Fibroblast of skin of left quadriceps (primary cell): ENCODE results near the gene PLA2G12B.
"Not testable (repeated sequence)": the region's sequence is repeated elsewhere in the genome, so short reads cannot be mapped to it uniquely, and the experiment has no call there.

ENCODE experiments used
- DNase-seq, 2 experiments: peaks; one replicate each; pipeline ENCODE4 v3.0.0-alpha.2; 2013; ENCODE audit warnings: low read depth in 2 of 2

Gene PLA2G12B

GRCh38 chr10:72935361-72935760 lies 19.2 kb downstream of the PLA2G12B start:
- no peak for DNase-seq

DNA sequence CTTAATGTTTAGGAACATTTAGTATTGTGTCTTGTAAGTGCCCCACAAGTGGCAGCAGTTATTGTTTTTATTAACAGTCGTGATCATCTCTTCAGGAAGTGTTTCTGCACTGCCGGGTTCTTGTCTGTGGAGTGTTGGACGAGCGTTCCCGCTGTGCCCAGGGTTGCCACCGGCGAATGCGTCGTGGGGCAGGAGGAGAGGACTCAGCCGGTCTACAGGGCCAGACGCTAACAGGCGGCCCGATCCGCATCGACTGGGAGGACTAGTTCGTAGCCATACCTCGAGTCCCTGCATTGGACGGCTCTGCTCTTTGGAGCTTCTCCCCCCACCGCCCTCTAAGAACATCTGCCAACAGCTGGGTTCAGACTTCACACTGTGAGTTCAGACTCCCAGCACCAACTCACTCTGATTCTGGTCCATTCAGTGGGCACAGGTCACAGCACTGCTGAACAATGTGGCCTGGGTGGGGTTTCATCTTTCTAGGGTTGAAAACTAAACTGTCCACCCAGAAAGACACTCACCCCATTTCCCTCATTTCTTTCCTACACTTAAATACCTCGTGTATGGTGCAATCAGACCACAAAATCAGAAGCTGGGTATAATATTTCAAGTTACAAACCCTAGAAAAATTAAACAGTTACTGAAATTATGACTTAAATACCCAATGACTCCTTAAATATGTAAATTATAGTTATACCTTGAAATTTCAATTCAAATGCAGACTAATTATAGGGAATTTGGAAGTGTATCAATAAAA lies 22.2 kb downstream of the PLA2G12B start:
- no peak for DNase-seq

- DNase-seq = no peak
Measured at GRCh38 chr10:72930276-72930675, 24.3 kb downstream of the PLA2G12B start.

- no peak for DNase-seq
Measured at GRCh38 chr10:72928798-72929197, 25.8 kb downstream of the PLA2G12B start.

- DNase-seq = no peak
Measured at GRCh38 chr10:72927485-72927884, 27.1 kb downstream of the PLA2G12B start.

GRCh38 chr10:72925951-72926465 lies 28.6 kb downstream of the PLA2G12B start:
- no peak for DNase-seq

DNA sequence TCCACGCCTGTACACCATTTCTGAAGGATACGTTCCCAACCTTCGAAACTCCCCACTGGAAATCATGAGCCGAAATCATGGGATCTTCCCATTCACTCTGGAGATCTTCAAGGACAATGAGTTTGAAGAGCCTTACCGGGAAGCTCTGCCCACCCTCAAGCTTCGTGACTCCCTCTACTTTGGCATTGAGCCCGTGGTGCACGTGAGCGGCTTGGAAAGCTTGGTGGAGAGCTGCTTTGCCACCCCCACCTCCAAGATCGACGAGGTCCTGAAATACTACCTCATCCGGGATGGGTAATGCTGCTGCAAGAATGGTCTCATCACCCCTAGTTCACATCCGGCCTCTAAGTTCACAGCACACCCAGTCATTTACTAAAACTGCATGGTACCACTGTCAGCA lies 30.3 kb downstream of the PLA2G12B start:
- DNase-seq = no peak

- DNase-seq = not testable (repeated sequence)
Measured at GRCh38 chr10:72921147-72921683, 33.4 kb downstream of the PLA2G12B start.

DNA sequence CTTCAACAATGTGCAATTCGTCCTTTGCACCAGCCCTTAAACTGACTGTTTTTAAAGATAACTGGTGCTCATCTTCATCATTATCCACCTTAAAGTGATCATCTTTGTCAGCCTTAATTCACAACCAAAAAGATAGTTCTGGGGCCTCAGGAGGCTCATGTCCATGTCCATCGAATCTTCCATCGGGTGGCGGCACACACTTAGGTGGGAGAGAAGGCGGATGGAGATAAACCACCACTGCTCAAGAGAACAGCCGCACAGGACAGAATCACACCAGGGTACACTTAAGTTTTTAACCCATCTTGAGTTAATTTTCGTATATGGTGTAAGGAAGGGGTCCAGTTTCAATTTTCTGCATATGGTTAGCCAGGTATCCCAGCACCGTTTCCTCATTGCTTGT lies 36.3 kb downstream of the PLA2G12B start:
- no peak for DNase-seq

DNA sequence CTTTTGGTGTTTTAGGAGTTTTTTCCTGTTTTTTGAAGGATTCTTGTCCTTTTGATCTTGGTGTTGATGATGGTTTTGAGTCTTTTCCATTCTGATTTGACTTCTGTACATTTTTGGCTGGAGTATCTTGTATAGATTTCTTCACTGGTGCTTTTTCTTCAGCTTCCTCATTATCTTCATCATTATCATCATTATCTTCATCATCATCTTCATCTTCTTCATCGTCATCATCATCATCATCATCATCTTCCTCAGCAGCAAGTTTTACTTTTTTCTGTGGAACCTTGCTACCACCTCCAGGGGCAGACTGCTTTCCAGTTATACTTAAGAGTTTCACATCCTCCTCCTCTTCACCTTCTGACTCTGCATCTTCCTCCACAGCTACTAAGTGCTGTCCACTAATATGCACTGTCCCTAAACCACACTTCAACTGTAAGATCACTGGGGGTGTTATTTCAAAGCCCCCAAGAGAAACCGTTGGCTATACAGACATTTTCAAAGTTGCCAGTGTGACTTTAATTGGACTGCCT lies 36.7 kb downstream of the PLA2G12B start:
- not testable (repeated sequence) for DNase-seq

- DNase-seq = not testable (repeated sequence)
Measured at GRCh38 chr10:72917201-72917600, 37.4 kb downstream of the PLA2G12B start.

GRCh38 chr10:72913287-72913686 lies 41.3 kb downstream of the PLA2G12B start:
- DNase-seq = no peak

DNA sequence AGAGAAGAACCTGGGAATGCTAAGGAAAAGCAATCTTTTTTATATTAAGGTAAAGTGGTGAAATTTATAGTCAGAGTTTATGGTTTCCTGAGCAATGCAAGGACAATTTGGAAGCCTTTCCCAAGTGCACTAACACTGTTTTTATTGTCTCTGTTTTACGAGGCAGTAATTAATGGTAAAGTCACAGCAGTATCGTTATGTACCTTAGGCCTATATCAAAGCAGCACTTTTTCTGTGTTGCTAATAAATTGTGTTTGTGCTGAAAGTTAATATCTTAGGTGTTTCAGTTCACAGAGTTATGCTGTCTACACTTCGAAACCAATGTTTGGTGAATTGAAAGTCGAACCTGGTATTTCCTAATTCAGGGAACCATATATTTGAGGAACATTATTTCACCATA lies 41.9 kb downstream of the PLA2G12B start:
- DNase-seq = no peak

DNA sequence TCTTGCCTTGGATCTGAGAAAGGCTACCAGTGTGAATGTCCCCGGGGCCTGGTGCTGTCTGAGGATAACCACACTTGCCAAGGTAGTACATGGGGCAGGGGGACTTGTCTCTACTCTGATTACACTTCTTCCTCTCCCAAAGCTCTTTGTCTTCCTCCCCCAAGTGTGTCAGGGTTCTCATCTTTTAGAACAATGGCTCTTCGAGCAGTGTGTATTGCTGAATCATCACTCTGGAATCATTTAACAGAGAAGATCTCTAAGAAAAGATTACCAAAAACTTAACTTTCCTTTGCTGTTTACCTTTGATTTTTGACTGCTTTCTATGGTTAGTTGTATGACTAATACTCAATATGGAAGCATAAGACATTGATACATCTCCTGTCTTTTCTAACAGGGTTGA lies 42.8 kb downstream of the PLA2G12B start:
- DNase-seq = no peak

DNA sequence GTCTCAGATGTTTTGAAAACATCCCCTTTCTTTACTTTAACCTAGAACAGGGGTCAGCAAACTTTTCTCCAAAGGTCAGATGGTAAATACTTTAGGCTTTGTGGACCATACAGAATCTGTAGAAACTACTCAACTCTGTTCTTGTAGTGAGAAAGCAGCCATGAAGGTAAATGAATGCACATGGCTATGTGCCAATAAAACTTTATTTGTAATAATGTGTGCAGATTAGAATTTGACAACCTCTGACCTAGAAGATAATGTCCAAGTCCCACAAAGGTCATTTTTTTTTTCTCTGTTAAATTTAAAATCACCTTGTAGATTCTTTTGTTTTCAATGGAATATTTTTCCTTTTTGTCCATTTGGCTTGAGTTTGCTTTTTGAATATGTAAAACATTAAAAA lies 43.9 kb downstream of the PLA2G12B start:
- DNase-seq = no peak

- no peak for DNase-seq
Measured at GRCh38 chr10:72906446-72906845, 48.2 kb downstream of the PLA2G12B start.

DNA sequence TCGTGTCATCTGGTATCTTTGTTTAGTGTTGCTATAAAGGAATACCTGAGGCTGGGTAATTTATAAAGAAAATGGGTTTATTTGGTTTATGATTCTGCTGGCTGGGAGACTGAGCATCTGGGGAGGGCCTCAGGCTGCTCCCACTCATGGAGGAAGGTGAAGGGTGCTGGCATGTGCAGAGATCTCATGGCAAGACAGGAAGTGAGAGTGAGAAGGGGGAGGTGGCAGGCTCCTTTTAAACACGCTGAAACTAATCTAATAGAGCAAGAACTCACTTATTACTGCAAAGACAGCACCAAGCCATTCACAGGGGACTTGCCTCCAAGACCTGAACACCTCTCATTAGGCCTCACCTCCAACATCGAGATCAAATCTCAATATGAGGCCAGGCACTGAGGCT lies 49.8 kb downstream of the PLA2G12B start:
- DNase-seq = no peak

DNA sequence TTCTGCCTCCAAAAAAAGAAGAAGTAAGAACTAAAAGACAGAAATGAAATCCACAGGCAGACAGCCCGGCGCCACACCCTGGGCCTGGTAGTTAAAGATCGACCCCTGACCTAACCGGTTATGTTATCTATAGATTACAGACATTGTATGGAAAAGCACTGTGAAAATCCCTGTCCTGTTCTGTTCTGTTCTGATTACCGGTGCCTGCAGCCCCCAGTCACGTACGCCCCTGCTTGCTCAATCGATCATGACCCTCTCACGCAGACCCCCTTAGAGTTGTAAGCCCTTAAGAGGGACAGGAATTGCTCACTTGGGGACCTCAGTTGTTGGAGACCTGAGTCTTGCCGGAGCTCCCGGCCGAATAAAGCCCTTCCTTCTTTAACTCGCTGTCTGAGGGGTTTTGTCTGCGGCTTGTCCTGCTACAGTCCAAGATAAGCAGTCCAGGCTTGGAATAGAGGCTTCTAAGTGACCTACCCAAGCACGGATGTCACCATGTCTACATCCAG lies 50.6 kb downstream of the PLA2G12B start:
- not testable (repeated sequence) for DNase-seq

GRCh38 chr10:72899545-72899944 lies 55.1 kb downstream of the PLA2G12B start:
- DNase-seq = no peak

- no peak for DNase-seq
Measured at GRCh38 chr10:72898616-72899015, 56.0 kb downstream of the PLA2G12B start.

DNA sequence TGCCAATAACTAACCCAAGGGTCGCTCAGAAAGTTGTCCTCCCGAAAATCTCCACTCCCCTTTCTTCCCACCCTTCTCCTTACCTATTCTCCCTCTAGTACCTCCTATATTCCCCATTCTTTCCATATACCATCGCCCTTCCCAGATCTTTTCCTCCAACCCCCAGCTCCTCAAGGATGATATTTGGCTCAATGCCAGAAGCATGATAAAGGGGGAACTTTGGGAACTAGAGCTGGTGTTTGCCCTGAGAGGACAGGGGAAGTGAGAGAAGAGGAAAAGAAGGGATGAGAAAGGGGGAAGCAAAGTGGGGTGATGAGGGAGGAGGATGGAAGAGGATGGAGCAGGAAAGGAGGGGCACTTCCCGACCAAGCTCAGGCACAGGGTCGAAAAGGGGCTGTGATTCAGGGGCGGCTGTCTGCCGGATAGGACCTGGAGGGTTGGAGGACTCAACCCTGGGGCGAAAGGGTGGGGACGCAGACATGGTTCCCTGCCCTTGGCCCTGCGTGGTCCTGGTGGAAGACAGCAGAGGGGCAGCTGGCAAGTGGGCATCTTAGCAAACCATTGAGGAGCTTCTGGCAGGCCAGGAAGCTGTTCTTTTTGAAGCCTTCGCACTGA lies 59.3 kb downstream of the PLA2G12B start:
- no peak for DNase-seq

DNA sequence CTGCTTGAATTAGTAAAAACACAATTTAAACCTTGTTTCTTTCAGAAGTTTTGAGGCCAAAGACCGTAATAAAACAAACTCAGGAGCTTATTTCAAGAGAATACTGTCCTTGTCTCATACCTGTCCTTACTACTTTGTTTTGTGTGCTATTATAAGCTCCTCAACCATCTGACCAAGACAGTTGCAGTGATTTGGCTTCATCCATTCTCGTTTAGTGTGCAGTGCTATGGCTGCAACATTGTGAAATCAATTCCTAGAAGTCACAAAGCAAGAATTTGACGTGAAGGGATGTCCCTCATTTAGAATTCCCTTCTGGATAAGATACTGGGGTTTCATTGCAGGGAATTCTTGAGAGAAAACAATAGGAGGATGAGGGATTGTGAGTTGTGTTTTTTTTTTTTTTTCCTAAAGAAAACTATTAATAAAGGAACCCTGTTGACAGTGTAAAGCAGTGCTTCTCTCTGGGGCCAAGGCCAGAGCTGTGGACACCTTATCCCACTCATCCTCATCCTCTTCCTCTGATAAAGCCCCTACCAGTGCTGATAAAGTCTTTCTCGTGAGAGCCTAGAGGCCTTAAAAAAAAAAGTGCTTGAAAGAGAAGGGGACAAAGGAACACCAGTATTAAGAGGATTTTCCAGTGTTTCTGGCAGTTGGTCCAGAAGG lies 61.3 kb downstream of the PLA2G12B start, which contains the start of gene OIT3:
Gene OIT3 (plus strand): TSS at position 604 of the 663 bp plus-strand sequence. CDS start 60 bp downstream, outside the sequence.
- DNase-seq = no peak
